IMR-90 (cell line): ENCODE measurements around the gene SLC16A2. TPM values are rescaled to one million over a fixed set of nuclear protein-coding genes. Genes with fewer than 3 reads are reported as not detected.

Experiments used
- ATAC-seq: fragments of 200-7000 bp; cut with Tn5 transposase; 2 replicates; pipeline ENCODE4 v1.9.1; 2020; ENCODE audit warnings: low read depth, mild to moderate bottlenecking, moderate library complexity
- BruUV-seq: library from RNA; stranded (reverse); fragments of 400-500 nt; replicated peaks from 2 replicates; lab custom pipeline; 2021; lab: Mats Ljungman, UMichigan
- CTCF ChIA-PET: fragments of 300-600 bp; formaldehyde crosslinking; extraction: SDS; loops from one replicate; lab custom pipeline; 2021; ENCODE audit warnings: antibody characterized with exemption; lab: Yijun Ruan, JAX
- POLR2A ChIA-PET: fragments of 300-600 bp; sonication (Branson Sonifier 250); formaldehyde crosslinking; loops from one replicate; lab custom pipeline; 2022; ENCODE audit warnings: antibody characterized with exemption; ENCODE audit not compliant: unreplicated experiment; lab: Charles Lee
- DNase-seq: peaks from one replicate; pipeline ENCODE4 v3.0.0; 2013
- H2AFZ ChIP-seq: replicated peaks from 2 replicates; pipeline ENCODE3; 2013; ENCODE audit warnings: low read length, mild to moderate bottlenecking; ENCODE audit not compliant: poor library complexity
- H2AK5ac ChIP-seq: 2 replicates; pipeline ENCODE4 v1.6.1; 2013; ENCODE audit warnings: low read depth, low read length, inconsistent platforms
- H2AK9ac ChIP-seq: replicated peaks from 2 replicates; pipeline ENCODE3; 2013; ENCODE audit warnings: mild to moderate bottlenecking, low read depth, low read length, moderate library complexity; ENCODE audit not compliant: poor library complexity
- H2BK120ac ChIP-seq: 2 replicates; pipeline ENCODE4 v1.6.1; 2013; ENCODE audit warnings: low read depth, low read length, inconsistent platforms
- H2BK15ac ChIP-seq: 3 replicates; pipeline ENCODE4 v1.6.1; 2013; ENCODE audit warnings: low read depth, low read length, inconsistent platforms
- H2BK20ac ChIP-seq: 2 replicates; pipeline ENCODE4 v1.6.1; 2013; ENCODE audit warnings: low read depth, mild to moderate bottlenecking, inconsistent platforms, low read length, moderate library complexity
- H2BK5ac ChIP-seq: 2 replicates; pipeline ENCODE4 v1.6.1; 2013; ENCODE audit warnings: mild to moderate bottlenecking, low read depth, low read length, inconsistent platforms; ENCODE audit not compliant: poor library complexity, severe bottlenecking
- H3K14ac ChIP-seq: replicated peaks from 2 replicates; pipeline ENCODE4 v1.6.1; 2013; ENCODE audit warnings: low read depth, low read length, inconsistent platforms
- H3K18ac ChIP-seq: 2 replicates; pipeline ENCODE4 v1.6.1; 2013; ENCODE audit warnings: low read depth, low read length, control low read depth
- H3K23ac ChIP-seq: 2 replicates; pipeline ENCODE4 v1.6.1; 2013; ENCODE audit warnings: low read depth, low read length, inconsistent platforms
- H3K27ac ChIP-seq: 2 replicates; pipeline ENCODE4 v1.5.1; 2013; ENCODE audit warnings: mild to moderate bottlenecking, control low read depth, low read length; ENCODE audit not compliant: insufficient read depth
- H3K27me3 ChIP-seq: 2 replicates; pipeline ENCODE4 v1.6.1; 2013; ENCODE audit warnings: low read length; ENCODE audit not compliant: control insufficient read depth, insufficient read depth
- H3K36me3 ChIP-seq: 2 replicates; pipeline ENCODE4 v1.6.1; 2013; ENCODE audit warnings: low read length, mixed read lengths; ENCODE audit not compliant: control insufficient read depth, insufficient read depth
- H3K4ac ChIP-seq: 2 replicates; pipeline ENCODE4 v1.6.1; 2013; ENCODE audit warnings: low read depth, low read length, inconsistent platforms
- H3K4me1 ChIP-seq: 2 replicates; pipeline ENCODE4 v1.6.1; 2013; ENCODE audit warnings: low read length, mixed read lengths; ENCODE audit not compliant: control insufficient read depth, insufficient read depth
- H3K4me2 ChIP-seq: 2 replicates; pipeline ENCODE4 v1.6.1; 2013; ENCODE audit warnings: low read depth, mild to moderate bottlenecking, control low read depth, low read length, moderate library complexity
- H3K4me3 ChIP-seq: 2 replicates; pipeline ENCODE4 v1.5.1; 2013; ENCODE audit warnings: low read depth, mild to moderate bottlenecking, control low read depth, low read length, moderate library complexity; ENCODE audit not compliant: insufficient read depth
- H3K56ac ChIP-seq: 2 replicates; pipeline ENCODE4 v1.6.1; 2013; ENCODE audit warnings: low read length, inconsistent platforms; ENCODE audit not compliant: insufficient read depth; ENCODE audit errors: extremely low read depth
- H3K79me1 ChIP-seq, 2 experiments: 2 replicates each; pipeline ENCODE4 v1.6.1; 2013; ENCODE audit warnings: low read length in 2 of 2, inconsistent platforms in 1 of 2, low read depth in 1 of 2
- H3K9ac ChIP-seq: 2 replicates; pipeline ENCODE4 v1.6.1; 2013; ENCODE audit warnings: low read depth, low read length, control low read depth
- H3K9me1 ChIP-seq: 2 replicates; pipeline ENCODE4 v1.6.1; 2013; ENCODE audit warnings: low read length, inconsistent platforms; ENCODE audit not compliant: insufficient read depth
- H3K9me3 ChIP-seq: 2 replicates; pipeline ENCODE4 v1.6.1; 2013; ENCODE audit warnings: low read length; ENCODE audit not compliant: control insufficient read depth, insufficient read depth
- H4K20me1 ChIP-seq: 2 replicates; pipeline ENCODE4 v1.6.1; 2013; ENCODE audit warnings: low read length, inconsistent platforms; ENCODE audit not compliant: insufficient read depth
- H4K5ac ChIP-seq: 2 replicates; pipeline ENCODE4 v1.6.1; 2013; ENCODE audit warnings: mild to moderate bottlenecking, low read depth, low read length, control low read depth
- H4K8ac ChIP-seq, 2 experiments: 2 replicates each; pipeline ENCODE4 v1.6.1; 2013; ENCODE audit warnings: low read depth in 2 of 2, low read length in 2 of 2, control low read depth in 1 of 2, inconsistent platforms in 1 of 2
- H4K91ac ChIP-seq: 2 replicates; pipeline ENCODE4 v1.6.1; 2013; ENCODE audit warnings: low read depth, low read length, inconsistent platforms; ENCODE audit not compliant: insufficient read depth
- BHLHE40 ChIP-seq: fragments of 150-350 bp; IDR thresholded peaks from 2 replicates; pipeline ENCODE4 v1.6.1; 2016; ENCODE audit warnings: mild to moderate bottlenecking, low read depth, low read length
- CEBPB ChIP-seq: IDR thresholded peaks from 2 replicates; pipeline ENCODE4 v1.6.1; 2012; ENCODE audit warnings: low read depth, low read length, improper control_type of control experiment
- CHD1 ChIP-seq: IDR thresholded peaks from 2 replicates; pipeline ENCODE4 v1.6.1; 2012; ENCODE audit warnings: low read depth, low read length, improper control_type of control experiment
- FOS ChIP-seq: fragments of 150-350 bp; IDR thresholded peaks from 2 replicates; pipeline ENCODE4 v1.6.1; 2016; ENCODE audit warnings: low read depth, low read length
- MAFK ChIP-seq: IDR thresholded peaks from 2 replicates; pipeline ENCODE4 v1.6.1; 2012; ENCODE audit warnings: low read depth, low read length, improper control_type of control experiment
- MAZ ChIP-seq: IDR thresholded peaks from 2 replicates; pipeline ENCODE4 v1.6.1; 2012; ENCODE audit warnings: low read depth, mild to moderate bottlenecking, low read length, improper control_type of control experiment, moderate library complexity, borderline replicate concordance
- MXI1 ChIP-seq: IDR thresholded peaks from 2 replicates; pipeline ENCODE4 v1.6.1; 2012; ENCODE audit warnings: low read depth, mild to moderate bottlenecking, low read length, moderate library complexity, borderline replicate concordance
- NFE2L2 ChIP-seq: fragments of 150-350 bp; IDR thresholded peaks from 2 replicates; pipeline ENCODE4 v1.6.1; 2016; ENCODE audit warnings: low read depth, mild to moderate bottlenecking, low read length
- POLR2A ChIP-seq: IDR thresholded peaks from 2 replicates; pipeline ENCODE4 v1.6.1; 2012; ENCODE audit warnings: mild to moderate bottlenecking, low read depth, low read length
- RAD21 ChIP-seq: IDR thresholded peaks from 2 replicates; pipeline ENCODE4 v1.6.1; 2012; ENCODE audit warnings: low read length, improper control_type of control experiment
- RCOR1 ChIP-seq: IDR thresholded peaks from 2 replicates; pipeline ENCODE4 v1.6.1; 2012; ENCODE audit warnings: mild to moderate bottlenecking, low read length, improper control_type of control experiment; ENCODE audit not compliant: insufficient replicate concordance
- RFX5 ChIP-seq: IDR thresholded peaks from 2 replicates; pipeline ENCODE4 v1.8.0; 2012; ENCODE audit warnings: low read depth, mild to moderate bottlenecking, low read length, moderate library complexity
- SMC3 ChIP-seq: fragments of 150-350 bp; IDR thresholded peaks from 2 replicates; pipeline ENCODE4 v1.6.1; 2016; ENCODE audit warnings: low read depth, mild to moderate bottlenecking, antibody characterized with exemption, low read length, moderate library complexity
- WGBS, 2 experiments: methylation state at CpG; one replicate each; pipeline versions ENCODE4 v1.1.5 to v1.1.7; 2013; ENCODE audit warnings: missing lambda C conversion rate in 2 of 2; ENCODE audit not compliant: insufficient read length in 1 of 2; ENCODE audit errors: extremely low coverage in 2 of 2; 5-methylcytosine and 5-hydroxymethylcytosine counted together
- dilution Hi-C: fragments of 300-500 bp; cut with HindIII; formaldehyde crosslinking; loops from one replicate; pipeline ENCODE4 v1.14.3; 2018; ENCODE audit warnings: low sequenced_read_pairs; ENCODE audit not compliant: unreplicated experiment
- in situ Hi-C: fragments of 300-500 bp; cut with MboI; formaldehyde crosslinking; loops from 3 replicates; pipeline ENCODE4 v1.14.3; 2019; ENCODE audit warnings: low sequenced_read_pairs, inconsistent platforms, mixed read lengths
- intact Hi-C: fragments of 100-400 bp; cut with micrococcal nuclease; formaldehyde crosslinking; loops from 2 replicates; pipeline ENCODE4 v1.10.0; 2022
- polyA plus RNA-seq, 3 experiments: library from polyadenylated mRNA; depleted of rRNA; stranded (reverse); fragments of >200 nt; gene quantifications; 2 replicates each; pipeline ENCODE4 v1.2.3, GENCODE V29; 2012; ENCODE audit warnings: low replicate concordance in 1 of 3
- total RNA-seq: library from RNA; depleted of rRNA; stranded (reverse); fragments of >200 nt; gene quantifications from 2 replicates; pipeline ENCODE4 v1.2.3, GENCODE V29; 2012
- TF ChIP-seq, protein P1 (sequence below): fragments of 150-350 bp; IDR thresholded peaks from 2 replicates; pipeline ENCODE4 v1.6.1; 2017; ENCODE audit warnings: mild to moderate bottlenecking, antibody characterized with exemption, low read length, low read depth
- TF ChIP-seq, protein P2 (sequence below): conservative IDR thresholded peaks from 2 replicates; pipeline ENCODE4 v1.5.1; 2012; ENCODE audit warnings: mild to moderate bottlenecking, low read depth, low read length, improper control_type of control experiment
- TF ChIP-seq, protein P3 (sequence below): fragments of 150-350 bp; IDR thresholded peaks from 2 replicates; pipeline ENCODE4 v1.6.1; 2016; ENCODE audit warnings: low read depth, mild to moderate bottlenecking, low read length, moderate library complexity, borderline replicate concordance

The SLC16A2 gene
- total and polyA plus RNA-seq, 2 of the 4 experiments (the other 2 are of a cell fraction): 6.1 to 23.8 TPM

DNA sequence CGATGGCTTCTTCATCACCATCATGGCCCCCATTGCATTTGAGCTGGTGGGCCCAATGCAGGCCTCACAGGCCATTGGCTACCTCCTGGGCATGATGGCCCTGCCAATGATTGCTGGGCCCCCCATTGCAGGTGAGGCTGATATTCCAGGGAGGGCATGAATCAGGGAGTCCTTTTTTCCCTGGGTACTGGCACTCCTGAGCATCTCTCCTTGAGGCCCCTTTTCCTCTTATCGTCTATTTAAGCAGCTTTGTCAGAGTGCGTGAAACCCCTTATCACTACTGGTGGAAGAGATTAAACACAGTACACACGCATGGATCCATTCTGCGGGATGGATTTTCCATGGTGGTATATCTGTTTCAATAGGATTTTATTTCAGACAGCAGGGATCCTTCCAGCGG is 108.0 kb downstream of the SLC16A2 start:
- TF ChIP-seq RCOR1 (no peak), POLR2A (no peak), CEBPB (no peak), RFX5 (no peak), BHLHE40 (no peak), MAZ (no peak), RAD21 (no peak), MXI1 (no peak), SMC3 (no peak), MAFK (no peak), CHD1 (no peak), FOS (no peak), NFE2L2 (no peak)
- TF ChIP-seq, protein P1, sequence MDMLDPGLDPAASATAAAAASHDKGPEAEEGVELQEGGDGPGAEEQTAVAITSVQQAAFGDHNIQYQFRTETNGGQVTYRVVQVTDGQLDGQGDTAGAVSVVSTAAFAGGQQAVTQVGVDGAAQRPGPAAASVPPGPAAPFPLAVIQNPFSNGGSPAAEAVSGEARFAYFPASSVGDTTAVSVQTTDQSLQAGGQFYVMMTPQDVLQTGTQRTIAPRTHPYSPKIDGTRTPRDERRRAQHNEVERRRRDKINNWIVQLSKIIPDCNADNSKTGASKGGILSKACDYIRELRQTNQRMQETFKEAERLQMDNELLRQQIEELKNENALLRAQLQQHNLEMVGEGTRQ: no peak
- TF ChIP-seq, protein P2, sequence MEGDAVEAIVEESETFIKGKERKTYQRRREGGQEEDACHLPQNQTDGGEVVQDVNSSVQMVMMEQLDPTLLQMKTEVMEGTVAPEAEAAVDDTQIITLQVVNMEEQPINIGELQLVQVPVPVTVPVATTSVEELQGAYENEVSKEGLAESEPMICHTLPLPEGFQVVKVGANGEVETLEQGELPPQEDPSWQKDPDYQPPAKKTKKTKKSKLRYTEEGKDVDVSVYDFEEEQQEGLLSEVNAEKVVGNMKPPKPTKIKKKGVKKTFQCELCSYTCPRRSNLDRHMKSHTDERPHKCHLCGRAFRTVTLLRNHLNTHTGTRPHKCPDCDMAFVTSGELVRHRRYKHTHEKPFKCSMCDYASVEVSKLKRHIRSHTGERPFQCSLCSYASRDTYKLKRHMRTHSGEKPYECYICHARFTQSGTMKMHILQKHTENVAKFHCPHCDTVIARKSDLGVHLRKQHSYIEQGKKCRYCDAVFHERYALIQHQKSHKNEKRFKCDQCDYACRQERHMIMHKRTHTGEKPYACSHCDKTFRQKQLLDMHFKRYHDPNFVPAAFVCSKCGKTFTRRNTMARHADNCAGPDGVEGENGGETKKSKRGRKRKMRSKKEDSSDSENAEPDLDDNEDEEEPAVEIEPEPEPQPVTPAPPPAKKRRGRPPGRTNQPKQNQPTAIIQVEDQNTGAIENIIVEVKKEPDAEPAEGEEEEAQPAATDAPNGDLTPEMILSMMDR: no peak
- TF ChIP-seq, protein P3, sequence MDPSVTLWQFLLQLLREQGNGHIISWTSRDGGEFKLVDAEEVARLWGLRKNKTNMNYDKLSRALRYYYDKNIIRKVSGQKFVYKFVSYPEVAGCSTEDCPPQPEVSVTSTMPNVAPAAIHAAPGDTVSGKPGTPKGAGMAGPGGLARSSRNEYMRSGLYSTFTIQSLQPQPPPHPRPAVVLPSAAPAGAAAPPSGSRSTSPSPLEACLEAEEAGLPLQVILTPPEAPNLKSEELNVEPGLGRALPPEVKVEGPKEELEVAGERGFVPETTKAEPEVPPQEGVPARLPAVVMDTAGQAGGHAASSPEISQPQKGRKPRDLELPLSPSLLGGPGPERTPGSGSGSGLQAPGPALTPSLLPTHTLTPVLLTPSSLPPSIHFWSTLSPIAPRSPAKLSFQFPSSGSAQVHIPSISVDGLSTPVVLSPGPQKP: no peak
- H3K79me1 ChIP-seq: no peaks in the 10 kb centered on the region
- H3K4me3 ChIP-seq: no peak overlapping the region
- H3K4me2 ChIP-seq: no peak overlapping the region
- H4K5ac ChIP-seq: no peak overlapping the region
- H3K9ac ChIP-seq: no peak overlapping the region
- ChIA-PET CTCF (no interaction called here), POLR2A (no interaction called here)
- no peak overlapping the region for H3K18ac ChIP-seq
- BruUV-seq: no TSS peak
- H4K8ac ChIP-seq: no peak overlapping the region
- no peak overlapping the region for H2BK20ac ChIP-seq
- no peaks in the 10 kb centered on the region for H4K20me1 ChIP-seq
- WGBS, 2 experiments: 100% methylated on average over 1 of the region's 6 CpGs; no CpG with 5 or more reads in 1 of the 2 experiments
- no peak overlapping the region for H2AK9ac ChIP-seq
- no peak overlapping the region for H2AK5ac ChIP-seq
- H2BK120ac ChIP-seq: no peak overlapping the region
- no peak for DNase-seq
- no peak overlapping the region for H3K14ac ChIP-seq
- in situ Hi-C loops: no loop called here
- peaks cover 5% of the 10 kb centered on the region; the same call in 1 of the 2 replicates for H3K9me1 ChIP-seq
- dilution Hi-C loops: no loop called here
- H3K27ac ChIP-seq: no peak overlapping the region
- H3K36me3 ChIP-seq: peaks cover 4% of the 10 kb centered on the region; the same call in 1 of the 2 replicates
- H3K4me1 ChIP-seq: peaks cover 8% of the 10 kb centered on the region
- no peak overlapping the region for H3K56ac ChIP-seq
- no peak overlapping the region for H2BK15ac ChIP-seq
- no peak for ATAC-seq
- peaks cover 2% of the 10 kb centered on the region; the same call in 1 of the 2 replicates for H3K27me3 ChIP-seq
- no peak overlapping the region for H2AFZ ChIP-seq
- intact Hi-C loops: no loop called here
- H3K9me3 ChIP-seq: no peaks in the 10 kb centered on the region
- H4K91ac ChIP-seq: no peak overlapping the region
- H2BK5ac ChIP-seq: no peak overlapping the region
- H3K23ac ChIP-seq: no peak overlapping the region
- H3K4ac ChIP-seq: no peak overlapping the region
